ENCODE measurements around the gene MYLK. TPM values are rescaled to one million over a fixed set of nuclear protein-coding genes. Genes with fewer than 3 reads are reported as not detected.
"Not testable (repeated sequence)": the region's sequence is repeated elsewhere in the genome, so short reads cannot be mapped to it uniquely, and the experiment has no call there.

MYLK gene
- total RNA-seq, 1 donor from 2014 or later, result 11.1 TPM

- H3K36me3 ChIP-seq; H3K4me3 ChIP-seq; H3K9me3 ChIP-seq (replicated peaks); H3K27me3 ChIP-seq (ENCODE audit: low read depth); intact Hi-C loops (cut with micrococcal nuclease): not testable (repeated sequence)
- Histone ChIP-seq H3K4me1 (peaks cover 35% of the 10 kb centered on the region), H3K27ac (replicated peaks) (peak overlapping the region; percentile 61)
- DNase-seq, result peak; percentile 79
- TF ChIP-seq, protein P1, sequence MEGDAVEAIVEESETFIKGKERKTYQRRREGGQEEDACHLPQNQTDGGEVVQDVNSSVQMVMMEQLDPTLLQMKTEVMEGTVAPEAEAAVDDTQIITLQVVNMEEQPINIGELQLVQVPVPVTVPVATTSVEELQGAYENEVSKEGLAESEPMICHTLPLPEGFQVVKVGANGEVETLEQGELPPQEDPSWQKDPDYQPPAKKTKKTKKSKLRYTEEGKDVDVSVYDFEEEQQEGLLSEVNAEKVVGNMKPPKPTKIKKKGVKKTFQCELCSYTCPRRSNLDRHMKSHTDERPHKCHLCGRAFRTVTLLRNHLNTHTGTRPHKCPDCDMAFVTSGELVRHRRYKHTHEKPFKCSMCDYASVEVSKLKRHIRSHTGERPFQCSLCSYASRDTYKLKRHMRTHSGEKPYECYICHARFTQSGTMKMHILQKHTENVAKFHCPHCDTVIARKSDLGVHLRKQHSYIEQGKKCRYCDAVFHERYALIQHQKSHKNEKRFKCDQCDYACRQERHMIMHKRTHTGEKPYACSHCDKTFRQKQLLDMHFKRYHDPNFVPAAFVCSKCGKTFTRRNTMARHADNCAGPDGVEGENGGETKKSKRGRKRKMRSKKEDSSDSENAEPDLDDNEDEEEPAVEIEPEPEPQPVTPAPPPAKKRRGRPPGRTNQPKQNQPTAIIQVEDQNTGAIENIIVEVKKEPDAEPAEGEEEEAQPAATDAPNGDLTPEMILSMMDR (IDR thresholded peaks at IDR 0.05; ENCODE audit: borderline replicate concordance), result peak; percentile 81
Observed at GRCh38 chr3:123719061-123719756, 164.9 kb downstream of the MYLK start.

DNA sequence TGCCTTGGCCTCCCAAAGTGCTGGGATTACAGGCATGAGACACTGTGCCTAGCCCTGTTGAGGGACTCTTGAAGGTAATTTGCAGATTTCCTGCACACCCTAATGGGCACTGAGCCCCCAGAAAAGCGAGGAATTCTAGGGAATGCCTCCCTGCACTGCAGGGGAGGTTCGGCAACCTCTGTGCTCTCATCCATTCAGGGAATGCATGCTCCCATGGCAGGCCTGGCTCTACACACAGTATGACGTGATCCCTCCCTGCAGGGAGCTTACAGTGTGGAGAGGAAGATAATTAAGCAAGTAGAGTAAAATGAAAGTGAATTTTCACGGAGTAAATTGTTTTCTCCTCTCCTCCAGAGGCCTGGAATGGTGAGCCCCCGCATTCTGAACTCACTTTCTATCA, 166.0 kb downstream of the MYLK start:
- Histone ChIP-seq H3K36me3 (no peaks in the 10 kb centered on the region), H3K4me1 (peaks cover 25% of the 10 kb centered on the region), H3K27ac (replicated peaks) (no peak overlapping the region), H3K9me3 (replicated peaks) (no peaks in the 10 kb centered on the region), H3K4me3 (no peak overlapping the region), H3K27me3 (ENCODE audit: low read depth) (no peaks in the 10 kb centered on the region)
- intact Hi-C loops (cut with micrococcal nuclease), result no loop called here
- DNase-seq, result no peak
- TF ChIP-seq, protein P1 (IDR thresholded peaks at IDR 0.05; ENCODE audit: borderline replicate concordance), result no peak

DNA sequence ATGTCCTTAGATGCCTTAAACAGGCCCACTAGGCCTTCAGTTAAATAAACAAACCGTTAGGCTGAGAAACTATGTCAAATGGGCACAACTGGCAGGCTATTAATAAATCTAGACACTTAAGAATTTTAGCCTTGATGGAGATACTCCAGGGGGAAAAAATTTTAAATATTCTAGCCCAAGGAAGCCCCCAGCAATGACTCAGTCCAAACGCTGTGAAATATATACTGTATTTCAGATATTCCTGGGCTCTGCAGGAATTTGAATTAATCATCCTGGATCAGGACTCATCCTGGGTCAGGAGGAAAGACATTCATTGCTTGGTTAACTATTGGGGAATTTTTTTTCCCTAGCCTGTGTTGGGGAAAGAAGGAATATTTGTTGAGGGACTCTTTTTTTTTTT, 166.7 kb downstream of the MYLK start:
- H3K27me3 ChIP-seq (ENCODE audit: low read depth); DNase-seq; intact Hi-C loops (cut with micrococcal nuclease); H3K27ac ChIP-seq (replicated peaks); H3K36me3 ChIP-seq; H3K4me3 ChIP-seq; H3K9me3 ChIP-seq (replicated peaks): not testable (repeated sequence)
- H3K4me1 ChIP-seq, result peaks cover 28% of the 10 kb centered on the region

DNA sequence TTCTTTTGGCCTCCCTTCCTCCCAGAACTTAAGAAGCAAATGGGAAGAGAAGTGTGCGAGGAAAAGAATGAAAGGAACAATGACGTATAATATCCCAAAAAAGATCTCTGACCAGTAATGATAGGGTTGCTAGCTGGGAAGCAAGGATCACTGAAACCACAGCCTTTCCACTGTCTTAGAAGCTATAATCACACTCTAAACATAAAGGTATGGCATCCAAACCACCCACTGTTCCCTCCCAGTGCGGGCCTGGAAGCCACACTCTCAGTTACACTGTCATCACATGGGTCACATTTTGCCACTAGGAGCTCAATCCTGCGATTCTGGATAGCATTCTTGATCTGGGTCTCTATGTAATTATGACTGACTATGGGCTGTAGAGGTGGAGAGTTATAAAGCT, 167.7 kb downstream of the MYLK start:
- TF ChIP-seq, protein P1 (IDR thresholded peaks at IDR 0.05; ENCODE audit: borderline replicate concordance), result no peak
- Histone ChIP-seq H3K27ac (replicated peaks) (no peak overlapping the region), H3K4me3 (no peak overlapping the region), H3K27me3 (ENCODE audit: low read depth) (no peaks in the 10 kb centered on the region), H3K36me3 (no peaks in the 10 kb centered on the region), H3K4me1 (peaks cover 38% of the 10 kb centered on the region), H3K9me3 (replicated peaks) (no peaks in the 10 kb centered on the region)
- no peak for DNase-seq
- intact Hi-C loops (cut with micrococcal nuclease), result no loop called here

DNA sequence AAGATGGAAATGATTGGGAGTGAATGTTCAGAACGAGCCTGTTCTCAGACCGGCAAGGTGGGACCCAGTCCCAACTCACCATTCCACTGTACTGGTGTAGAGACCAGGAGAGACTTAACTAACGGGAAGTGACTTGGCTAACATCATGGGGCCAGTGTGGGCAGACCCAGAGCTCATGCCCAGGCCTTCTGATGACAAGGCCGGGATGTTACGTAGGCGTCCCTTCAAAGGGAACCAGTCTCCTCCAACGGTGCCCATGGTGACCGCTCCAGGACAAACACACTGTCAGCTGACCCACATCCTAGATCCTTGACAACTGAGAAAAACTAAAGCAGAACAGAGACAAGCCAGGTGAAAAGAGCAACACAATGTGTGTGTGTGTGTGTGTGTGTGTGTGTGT, 170.9 kb downstream of the MYLK start:
- Histone ChIP-seq H3K9me3 (replicated peaks) (no peaks in the 10 kb centered on the region), H3K36me3 (no peaks in the 10 kb centered on the region), H3K27ac (replicated peaks) (no peak overlapping the region), H3K4me1 (peaks cover 15% of the 10 kb centered on the region), H3K27me3 (ENCODE audit: low read depth) (no peaks in the 10 kb centered on the region), H3K4me3 (no peak overlapping the region)
- TF ChIP-seq, protein P1 (IDR thresholded peaks at IDR 0.05; ENCODE audit: borderline replicate concordance), result no peak
- DNase-seq, result no peak
- intact Hi-C loops (cut with micrococcal nuclease), result no loop called here

DNA sequence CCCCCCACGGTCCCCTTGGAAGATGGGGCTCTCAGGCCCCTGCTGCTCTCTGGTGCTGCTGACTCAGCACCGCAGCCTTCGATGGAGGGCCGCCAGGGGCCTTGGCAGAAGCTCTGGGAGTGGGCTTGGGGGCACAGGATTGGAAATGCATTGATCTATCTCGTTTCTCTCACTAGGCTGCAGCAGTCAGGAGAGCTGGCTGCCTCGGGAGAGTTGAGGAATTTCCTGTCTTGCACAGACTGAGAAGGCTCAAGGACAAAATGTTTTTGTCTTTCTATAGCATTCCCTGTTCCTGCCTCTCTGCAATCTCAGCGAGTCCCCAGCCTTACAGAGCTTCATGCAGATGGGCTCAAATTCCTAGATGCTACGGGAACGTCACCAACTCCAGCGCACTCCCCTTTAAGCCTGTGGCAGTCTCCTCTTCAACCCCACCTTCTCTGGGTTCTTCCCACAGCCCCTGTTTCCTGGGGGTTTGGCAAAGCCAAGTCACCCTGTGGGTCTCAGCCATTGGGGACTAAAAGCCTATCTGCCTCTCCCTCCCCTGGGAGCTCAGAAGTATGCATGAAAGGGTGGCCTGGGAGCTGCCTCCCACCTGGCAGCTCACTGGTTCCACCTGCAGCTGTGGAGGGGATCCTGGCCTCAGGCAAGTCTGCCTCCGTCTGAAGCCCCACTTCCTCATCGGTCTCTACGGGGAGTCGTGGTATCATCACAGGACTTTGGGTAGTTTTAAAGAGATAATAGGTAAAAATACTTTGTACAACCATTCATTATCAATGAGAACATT, 171.9 kb downstream of the MYLK start:
- TF ChIP-seq, protein P1 (IDR thresholded peaks at IDR 0.05; ENCODE audit: borderline replicate concordance), result no peak
- Histone ChIP-seq H3K27ac (replicated peaks) (peak overlapping the region; percentile 73), H3K36me3 (no peaks in the 10 kb centered on the region), H3K27me3 (ENCODE audit: low read depth) (no peaks in the 10 kb centered on the region), H3K4me1 (peaks cover 15% of the 10 kb centered on the region), H3K9me3 (replicated peaks) (no peaks in the 10 kb centered on the region), H3K4me3 (peak overlapping the region; percentile 29)
- no peak for DNase-seq
- intact Hi-C loops (cut with micrococcal nuclease), result no loop called here

Measured in left ventricle myocardium inferior (tissue), 1 donor.